Astrocyte (in vitro differentiated cells and primary cell): ENCODE measurements around the gene DCAF7.

Experiments used
- EZH2 ChIP-seq: IDR thresholded peaks from 2 replicates; pipeline ENCODE4 v1.6.1; 2012; ENCODE audit warnings: mild to moderate bottlenecking, low read length, inconsistent platforms; ENCODE audit not compliant: insufficient read depth
- TF ChIP-seq, protein P1 (sequence below): IDR thresholded peaks from 2 replicates; pipeline ENCODE4 v1.5.1; 2011; ENCODE audit warnings: low read depth, mild to moderate bottlenecking, inconsistent platforms, low read length, moderate library complexity; ENCODE audit not compliant: insufficient read depth

DNA sequence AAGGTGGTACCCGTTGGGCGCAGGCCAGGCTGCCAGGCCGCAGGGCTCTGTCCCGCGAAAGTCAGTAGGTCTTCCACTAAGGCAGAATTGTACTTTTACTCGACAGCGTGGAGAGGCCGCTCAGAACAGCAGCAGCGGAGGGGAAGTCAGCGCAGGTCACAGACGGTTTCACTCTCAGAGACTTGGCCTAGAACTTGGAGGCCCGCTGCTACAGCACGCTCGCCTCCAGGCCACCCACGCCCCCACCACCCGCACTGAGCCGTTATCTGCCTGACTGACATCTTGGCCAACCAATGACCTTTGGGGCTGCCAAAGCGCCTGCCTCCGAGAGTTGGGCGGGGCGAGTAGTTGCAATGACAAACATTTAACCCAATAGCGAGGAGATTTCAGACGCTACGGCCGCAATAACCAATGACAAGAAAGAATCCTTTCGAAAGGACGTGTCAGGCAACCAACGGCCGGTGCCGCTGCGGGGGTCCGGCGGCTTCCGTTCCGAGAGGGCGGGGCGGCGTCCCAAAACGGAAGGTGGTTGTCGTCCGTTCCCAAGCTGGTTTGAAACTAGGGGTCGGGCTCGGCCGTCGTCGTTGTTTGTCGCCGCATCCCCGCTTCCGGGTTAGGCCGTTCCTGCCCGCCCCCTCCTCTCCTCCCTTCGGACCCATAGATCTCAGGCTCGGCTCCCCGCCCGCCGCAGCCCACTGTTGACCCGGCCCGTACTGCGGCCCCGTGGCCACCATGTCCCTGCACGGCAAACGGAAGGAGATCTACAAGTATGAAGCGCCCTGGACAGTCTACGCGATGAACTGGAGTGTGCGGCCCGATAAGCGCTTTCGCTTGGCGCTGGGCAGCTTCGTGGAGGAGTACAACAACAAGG, at the start of gene DCAF7:
- no peak for TF ChIP-seq EZH2
- TF ChIP-seq, protein P1, sequence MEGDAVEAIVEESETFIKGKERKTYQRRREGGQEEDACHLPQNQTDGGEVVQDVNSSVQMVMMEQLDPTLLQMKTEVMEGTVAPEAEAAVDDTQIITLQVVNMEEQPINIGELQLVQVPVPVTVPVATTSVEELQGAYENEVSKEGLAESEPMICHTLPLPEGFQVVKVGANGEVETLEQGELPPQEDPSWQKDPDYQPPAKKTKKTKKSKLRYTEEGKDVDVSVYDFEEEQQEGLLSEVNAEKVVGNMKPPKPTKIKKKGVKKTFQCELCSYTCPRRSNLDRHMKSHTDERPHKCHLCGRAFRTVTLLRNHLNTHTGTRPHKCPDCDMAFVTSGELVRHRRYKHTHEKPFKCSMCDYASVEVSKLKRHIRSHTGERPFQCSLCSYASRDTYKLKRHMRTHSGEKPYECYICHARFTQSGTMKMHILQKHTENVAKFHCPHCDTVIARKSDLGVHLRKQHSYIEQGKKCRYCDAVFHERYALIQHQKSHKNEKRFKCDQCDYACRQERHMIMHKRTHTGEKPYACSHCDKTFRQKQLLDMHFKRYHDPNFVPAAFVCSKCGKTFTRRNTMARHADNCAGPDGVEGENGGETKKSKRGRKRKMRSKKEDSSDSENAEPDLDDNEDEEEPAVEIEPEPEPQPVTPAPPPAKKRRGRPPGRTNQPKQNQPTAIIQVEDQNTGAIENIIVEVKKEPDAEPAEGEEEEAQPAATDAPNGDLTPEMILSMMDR: no peak
